ENCODE measurements around the gene CLEC2D. TPM values are rescaled to one million over a fixed set of nuclear protein-coding genes. Genes with fewer than 3 reads are reported as not detected.
"Not testable (repeated sequence)": the region's sequence is repeated elsewhere in the genome, so short reads cannot be mapped to it uniquely, and the experiment has no call there.

Gene CLEC2D
- total and polyA plus RNA-seq, 11 donors = 1.1 to 18.7 (median 1.6) TPM

GRCh38 chr12:9668161-9669018 lies 1.1 kb upstream of the CLEC2D start:
- intact Hi-C loops (cut with DNase I) = no loop called here
- Histone ChIP-seq H3K27me3 (no peaks in the 10 kb centered on the region), H3K9me3 (no peaks in the 10 kb centered on the region), H3K4me1 (peaks cover 0 to 24% (median 6%) of the 10 kb centered on the region in 12 donors), H3K27ac (peak overlapping the region in 1 of 12 donors; percentile 73), H3K4me3 (peak overlapping the region in 1 of 12 donors; percentile 12), H3K36me3 (peaks cover 0 to 31% (median 7%) of the 10 kb centered on the region in 9 donors)
- 82 to 84% (median 83%) methylated on average over 4 of the region's 4 CpGs for WGBS, 4 donors
- ATAC-seq (no peak), DNase-seq (no peak)
- TF ChIP-seq CTCF (IDR thresholded peaks at IDR 0.05) = no peak
- no peak for TF ChIP-seq POLR2A (IDR thresholded peaks at IDR 0.05)

- Histone ChIP-seq H3K4me3 (peak overlapping the region in 1 of 12 donors; percentile 12), H3K9me3 (no peaks in the 10 kb centered on the region), H3K4me1 (peaks cover 0 to 30% (median 11%) of the 10 kb centered on the region in 12 donors), H3K27ac (peak overlapping the region in 1 of 12 donors; percentile 73), H3K27me3 (no peaks in the 10 kb centered on the region), H3K36me3 (peaks cover 0 to 30% (median 7%) of the 10 kb centered on the region in 9 donors)
- DNase-seq (no peak), ATAC-seq (no peak)
- TF ChIP-seq CTCF (IDR thresholded peaks at IDR 0.05) (no peak), POLR2A (IDR thresholded peaks at IDR 0.05) (no peak)
- WGBS, 4 donors = 91 to 97% (median 96%) methylated on average over 2 of the region's 2 CpGs
- intact Hi-C loops (cut with DNase I) = no loop called here
These were observed 540 bp upstream of the CLEC2D start for GRCh38 chr12:9669019-9669326.

- H3K9me3 ChIP-seq; H3K36me3 ChIP-seq; intact Hi-C loops (cut with DNase I); H3K27me3 ChIP-seq; DNase-seq; ATAC-seq: not testable (repeated sequence)
- 94 to 100% (median 95%) methylated on average over 2 of the region's 2 CpGs for WGBS, 4 donors
- peak overlapping the region in 1 of 12 donors; percentile 79 for H3K27ac ChIP-seq
- peak overlapping the region in 1 of 12 donors; percentile 45 for H3K4me3 ChIP-seq
- H3K4me1 ChIP-seq = peaks cover 0 to 29% (median 14%) of the 10 kb centered on the region in 12 donors
These were observed 2.8 kb downstream of the CLEC2D start for GRCh38 chr12:9672340-9672739.

GRCh38 chr12:9673404-9674225 lies 4.1 kb downstream of the CLEC2D start:
- Histone ChIP-seq H3K4me1 (peaks cover 0 to 18% (median 9%) of the 10 kb centered on the region in 12 donors), H3K27me3 (no peaks in the 10 kb centered on the region), H3K4me3 (peak overlapping the region in 1 of 12 donors; percentile 45), H3K9me3 (peaks cover 0 to 4% (median 0%) of the 10 kb centered on the region in 12 donors), H3K36me3 (peaks cover 0 to 6% (median 0%) of the 10 kb centered on the region in 9 donors), H3K27ac (peak overlapping the region in 1 of 12 donors; percentile 79)
- ATAC-seq (peak; percentile 75 to 95 (median 93)), DNase-seq (peak; percentile 59 to 76 (median 68))
- intact Hi-C loops (cut with DNase I) = no loop called here
- TF ChIP-seq CTCF (IDR thresholded peaks at IDR 0.05) = no peak
- no peak for TF ChIP-seq POLR2A (IDR thresholded peaks at IDR 0.05)
- WGBS, 4 donors = 34 to 52% (median 40%) methylated on average over 6 of the region's 6 CpGs
